Erythroblast (primary cell): ENCODE measurements around the gene STRADB.

Experiments used
- GATA1 ChIP-seq: IDR thresholded peaks from 2 replicates; pipeline ENCODE4 v1.6.1; 2011; ENCODE audit warnings: low read depth, mild to moderate bottlenecking, control low read depth, low read length, moderate library complexity
- POLR2A ChIP-seq: IDR thresholded peaks from 2 replicates; pipeline ENCODE4 v1.6.1; 2011; ENCODE audit warnings: mild to moderate bottlenecking, low read length

GRCh38 chr2:201436141-201436540 is 15.4 kb upstream of the STRADB start:
- TF ChIP-seq POLR2A (no peak), GATA1 (no peak)
